IPS-20b (cell line): Measurements from ENCODE around the gene SLC39A7.

Source experiments
- H3K27ac ChIP-seq: one replicate; pipeline ENCODE4 v1.5.1; 2013; ENCODE audit warnings: low read length
- H3K27me3 ChIP-seq: 2 replicates; pipeline ENCODE4 v1.6.1; 2013; ENCODE audit warnings: mild to moderate bottlenecking, low read length, inconsistent platforms; ENCODE audit not compliant: insufficient read depth
- H3K36me3 ChIP-seq: 2 replicates; pipeline ENCODE4 v1.6.1; 2013; ENCODE audit warnings: low read depth, mild to moderate bottlenecking, inconsistent platforms, low read length, moderate library complexity; ENCODE audit not compliant: insufficient read depth
- H3K4me1 ChIP-seq: 2 replicates; pipeline ENCODE4 v1.6.1; 2013; ENCODE audit warnings: mild to moderate bottlenecking, control low read depth, inconsistent platforms, low read length, moderate library complexity; ENCODE audit not compliant: insufficient read depth
- H3K4me3 ChIP-seq: 2 replicates; pipeline ENCODE4 v1.5.1; 2013; ENCODE audit warnings: mild to moderate bottlenecking, low read length, inconsistent platforms
- H3K9ac ChIP-seq: 2 replicates; pipeline ENCODE4 v1.6.1; 2013; ENCODE audit warnings: low read depth, mild to moderate bottlenecking, inconsistent platforms, low read length, moderate library complexity
- H3K9me3 ChIP-seq: 2 replicates; pipeline ENCODE4 v1.6.1; 2013; ENCODE audit warnings: mild to moderate bottlenecking, low read depth, low read length, inconsistent platforms; ENCODE audit not compliant: insufficient read depth

The SLC39A7 gene

DNA sequence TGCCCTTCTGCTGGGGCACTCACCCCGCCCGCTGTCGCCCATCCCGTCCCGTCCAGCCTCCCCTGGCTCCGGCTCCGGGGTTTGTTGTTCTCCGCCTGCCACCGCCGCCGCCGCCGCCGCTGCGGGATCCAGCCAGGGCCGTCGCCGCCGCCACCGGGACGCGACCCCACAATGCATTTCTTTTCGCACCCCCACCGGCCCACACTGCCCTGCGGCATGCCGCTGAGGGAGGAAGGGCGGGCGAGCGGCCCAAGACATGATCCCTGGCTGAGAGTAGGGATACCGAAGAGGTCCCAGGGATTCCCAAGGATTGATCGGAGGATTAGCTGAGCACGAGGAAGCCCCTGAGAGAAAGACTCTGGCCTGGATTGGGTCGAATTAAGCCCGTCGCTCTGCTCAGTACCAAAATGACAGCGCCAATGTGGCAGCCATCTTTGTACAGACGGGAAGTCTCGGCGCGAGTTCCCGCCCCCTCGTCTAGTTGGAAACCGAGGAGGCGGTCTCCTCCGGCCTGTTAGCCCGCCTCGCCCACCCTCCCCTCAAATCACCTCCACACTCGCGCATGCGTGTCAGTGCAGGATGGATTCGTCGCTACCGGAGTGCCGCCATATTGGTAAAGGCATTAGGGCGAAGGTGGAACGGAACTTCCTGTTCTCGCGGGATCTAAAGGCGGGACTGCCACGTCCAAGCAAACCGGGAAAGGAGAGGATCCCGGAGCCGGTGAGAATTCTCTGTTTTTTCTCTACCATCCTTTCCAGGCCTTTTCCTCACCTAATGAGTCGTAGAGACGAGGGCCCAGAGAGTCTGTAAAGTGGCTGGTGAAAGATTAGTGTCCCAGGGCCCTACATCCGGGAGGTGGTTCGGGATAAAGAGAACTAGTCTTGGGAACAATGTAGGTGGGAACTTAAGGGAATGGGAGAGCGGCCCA, at the start of gene SLC39A7, which contains the start of gene RXRB:
TSS of gene SLC39A7 (plus strand) at position 649 of the 928 bp plus-strand sequence. CDS start 379 bp downstream, outside the sequence.
TSS of gene RXRB (minus strand) at position 447 of the 928 bp plus-strand sequence. CDS start at position 258, 189 bp downstream.
- peaks cover 11% of the 10 kb centered on the region for H3K4me1 ChIP-seq
- peaks cover 44% of the 10 kb centered on the region for H3K36me3 ChIP-seq
- H3K9ac ChIP-seq, result peak within 1 kb of the TSS; percentile 95
- H3K27me3 ChIP-seq, result peaks cover 6% of the 10 kb centered on the region
- peak within 1 kb of the TSS; percentile 85 for H3K27ac ChIP-seq
- H3K9me3 ChIP-seq, result no peaks in the 10 kb centered on the region
- H3K4me3 ChIP-seq, result peak within 1 kb of the TSS; percentile 96

GRCh38 chr6:33151050-33151449, 49.6 kb upstream of the SLC39A7 start:
- Histone ChIP-seq H3K36me3 (no peaks in the 10 kb centered on the region), H3K27ac (no peak overlapping the region), H3K27me3 (peaks cover 4% of the 10 kb centered on the region; the same call in 1 of the 2 replicates), H3K9me3 (peaks cover 3% of the 10 kb centered on the region), H3K4me3 (no peak overlapping the region), H3K4me1 (peaks cover 8% of the 10 kb centered on the region; the same call in 1 of the 2 replicates), H3K9ac (no peak overlapping the region)

DNA sequence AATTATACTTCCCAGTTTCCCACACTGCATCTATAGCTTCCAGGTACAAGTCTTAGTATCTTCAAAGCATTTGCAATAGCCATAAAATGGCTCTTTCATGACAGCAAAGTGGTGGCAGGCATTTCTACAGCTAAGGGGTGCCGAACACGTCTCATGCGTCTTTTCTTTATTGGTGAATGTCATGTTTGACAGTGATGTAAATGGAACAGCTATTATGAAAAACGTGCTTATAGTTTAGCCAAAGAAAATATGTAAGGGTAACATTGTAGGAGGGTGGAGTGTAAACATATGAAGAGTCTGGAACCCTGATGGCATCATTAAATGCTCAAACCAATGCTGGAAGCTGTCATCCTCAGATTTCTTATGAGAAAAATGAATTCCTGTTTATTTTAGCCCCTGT, 46.3 kb upstream of the SLC39A7 start:
- Histone ChIP-seq H3K4me1 (no peaks in the 10 kb centered on the region), H3K4me3 (no peak overlapping the region), H3K27ac (no peak overlapping the region), H3K27me3 (peaks cover 4% of the 10 kb centered on the region; the same call in 1 of the 2 replicates), H3K36me3 (no peaks in the 10 kb centered on the region), H3K9me3 (peaks cover 3% of the 10 kb centered on the region), H3K9ac (no peak overlapping the region)

DNA sequence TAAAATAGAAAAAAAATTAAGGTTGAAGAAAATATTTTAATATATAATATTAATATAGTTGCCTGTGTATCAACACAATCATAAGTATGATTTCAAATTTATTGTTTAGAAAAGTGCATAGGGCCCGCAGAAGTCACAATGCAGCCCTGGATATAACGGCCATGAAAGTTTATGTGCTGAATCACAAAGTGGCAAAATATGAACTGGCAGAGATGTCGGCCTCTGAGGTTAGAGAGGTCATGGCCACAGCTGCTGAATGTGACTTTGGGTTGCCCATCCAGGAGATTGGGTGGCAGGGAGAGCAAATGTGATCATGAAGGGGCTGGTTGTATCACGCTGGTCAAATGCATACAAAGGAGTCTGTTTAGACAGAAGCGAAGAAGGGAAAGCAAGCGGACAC, 44.1 kb upstream of the SLC39A7 start:
- H3K4me1 ChIP-seq, result no peaks in the 10 kb centered on the region

GRCh38 chr6:33156964-33157363, 43.7 kb upstream of the SLC39A7 start:
- Histone ChIP-seq H3K9ac (no peak overlapping the region), H3K4me1 (no peaks in the 10 kb centered on the region), H3K27ac (no peak overlapping the region), H3K36me3 (no peaks in the 10 kb centered on the region), H3K4me3 (no peak overlapping the region), H3K9me3 (no peaks in the 10 kb centered on the region; the same call in 1 of the 2 replicates), H3K27me3 (peaks cover 11% of the 10 kb centered on the region)

More for the DNA sequence above, 44.1 kb upstream of the SLC39A7 start:
- H3K4me3 ChIP-seq, result no peak overlapping the region
- no peak overlapping the region for H3K27ac ChIP-seq
- no peaks in the 10 kb centered on the region; the same call in none of the 2 replicates for H3K9me3 ChIP-seq
- peaks cover 7% of the 10 kb centered on the region for H3K27me3 ChIP-seq
- no peak overlapping the region for H3K9ac ChIP-seq
- H3K36me3 ChIP-seq, result no peaks in the 10 kb centered on the region

DNA sequence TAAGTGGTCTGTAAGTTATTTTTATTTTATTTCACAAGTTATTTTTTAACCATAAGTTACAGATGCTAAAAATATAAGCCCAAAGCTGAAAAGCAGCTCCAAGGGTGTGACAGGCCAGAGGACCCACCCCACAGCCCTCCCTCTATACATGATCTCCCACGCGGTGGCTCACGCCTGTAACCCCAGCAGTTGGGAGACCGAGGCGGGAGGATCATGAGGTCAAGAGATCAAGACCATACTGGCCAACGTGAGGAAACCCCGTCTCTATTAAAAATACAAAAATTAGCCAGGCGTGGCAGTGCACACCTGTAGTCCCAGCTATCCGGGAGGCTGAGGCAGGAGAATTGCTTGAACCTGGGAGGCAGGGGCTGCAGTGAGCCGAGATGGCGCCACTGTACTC, 40.6 kb upstream of the SLC39A7 start:
- no peaks in the 10 kb centered on the region for H3K36me3 ChIP-seq
- H3K9me3 ChIP-seq, result no peaks in the 10 kb centered on the region
- H3K4me3 ChIP-seq, result no peak overlapping the region
- H3K4me1 ChIP-seq, result no peaks in the 10 kb centered on the region
- H3K27ac ChIP-seq, result no peak overlapping the region
- H3K27me3 ChIP-seq, result peaks cover 19% of the 10 kb centered on the region
- H3K9ac ChIP-seq, result no peak overlapping the region

DNA sequence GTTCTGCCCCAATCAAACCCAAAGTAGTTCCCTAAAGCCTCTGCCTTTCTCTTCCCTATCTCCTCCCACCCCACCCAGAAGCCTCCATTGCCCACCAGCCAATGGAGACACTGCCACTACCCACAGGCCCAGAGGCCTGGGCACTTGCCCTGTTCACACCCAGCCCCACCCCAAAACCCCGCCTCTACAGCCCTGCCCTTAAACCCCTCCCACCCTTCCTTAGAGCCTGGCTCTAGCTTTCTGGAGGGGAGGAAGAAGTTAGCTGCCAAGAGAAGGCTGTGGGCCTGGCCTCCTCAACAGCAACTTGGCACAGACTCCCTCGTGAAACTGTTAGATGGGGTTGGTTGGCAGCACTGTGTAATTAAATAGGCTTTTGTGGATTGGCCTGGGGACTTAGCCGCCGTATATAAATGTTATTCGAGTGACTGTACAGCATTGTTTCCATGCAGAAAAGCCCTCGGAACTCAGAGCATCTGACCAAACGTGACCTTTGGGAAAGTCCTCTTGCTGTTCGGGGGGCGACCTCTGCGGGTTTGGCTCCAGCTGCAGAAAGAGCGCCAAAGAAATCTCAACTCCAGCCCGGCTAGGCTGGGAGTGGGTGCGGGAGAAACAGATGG, 39.8 kb upstream of the SLC39A7 start:
- no peaks in the 10 kb centered on the region for H3K36me3 ChIP-seq
- H3K4me1 ChIP-seq, result no peaks in the 10 kb centered on the region
- no peak overlapping the region for H3K27ac ChIP-seq
- H3K4me3 ChIP-seq, result peak overlapping the region; percentile 71; the same call in 1 of the 2 replicates
- H3K9me3 ChIP-seq, result no peaks in the 10 kb centered on the region
- H3K27me3 ChIP-seq, result peaks cover 19% of the 10 kb centered on the region
- no peak overlapping the region for H3K9ac ChIP-seq

- no peak overlapping the region for H3K27ac ChIP-seq
These were observed 39.0 kb upstream of the SLC39A7 start for GRCh38 chr6:33161354-33162331.

GRCh38 chr6:33163540-33163939, 37.1 kb upstream of the SLC39A7 start:
- no peaks in the 10 kb centered on the region for H3K4me1 ChIP-seq
- no peak overlapping the region for H3K9ac ChIP-seq

More at GRCh38 chr6:33161354-33162331, 39.0 kb upstream of the SLC39A7 start:
- H3K9ac ChIP-seq, result peak overlapping the region; percentile 78; the same call in 1 of the 2 replicates
- peak overlapping the region; percentile 71 for H3K4me3 ChIP-seq
- no peaks in the 10 kb centered on the region for H3K4me1 ChIP-seq
- no peaks in the 10 kb centered on the region for H3K9me3 ChIP-seq
- H3K27me3 ChIP-seq, result peaks cover 19% of the 10 kb centered on the region
- H3K36me3 ChIP-seq, result no peaks in the 10 kb centered on the region

DNA sequence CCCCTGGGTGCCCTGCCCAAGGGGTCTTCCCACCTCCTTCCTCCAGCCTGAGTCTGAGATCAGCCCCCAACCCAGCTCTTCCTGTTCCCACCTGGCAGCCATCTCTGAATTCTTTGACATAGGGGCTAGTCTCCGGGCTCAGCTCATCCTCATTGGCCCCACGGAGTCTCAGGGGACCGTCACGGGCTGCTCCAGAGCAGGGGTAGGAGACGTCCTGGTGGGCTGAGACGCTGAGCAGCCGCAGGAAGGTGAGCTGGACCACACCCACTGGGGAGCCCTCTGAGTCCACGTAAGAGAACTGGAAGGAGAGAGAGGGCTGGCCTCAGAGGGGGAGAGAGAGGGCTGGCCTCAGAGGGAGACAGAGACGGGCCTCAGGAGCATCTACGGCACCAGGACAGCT, 36.5 kb upstream of the SLC39A7 start:
- no peak overlapping the region for H3K27ac ChIP-seq
- no peak overlapping the region for H3K9ac ChIP-seq
- H3K36me3 ChIP-seq, result no peaks in the 10 kb centered on the region
- H3K9me3 ChIP-seq, result no peaks in the 10 kb centered on the region
- peaks cover 19% of the 10 kb centered on the region for H3K27me3 ChIP-seq
- no peaks in the 10 kb centered on the region for H3K4me1 ChIP-seq
- H3K4me3 ChIP-seq, result no peak overlapping the region

More at GRCh38 chr6:33163540-33163939, 37.1 kb upstream of the SLC39A7 start:
- no peak overlapping the region for H3K4me3 ChIP-seq
- peaks cover 19% of the 10 kb centered on the region for H3K27me3 ChIP-seq
- H3K27ac ChIP-seq, result no peak overlapping the region
- no peaks in the 10 kb centered on the region for H3K9me3 ChIP-seq
- H3K36me3 ChIP-seq, result no peaks in the 10 kb centered on the region
